ENCODE results near the gene USP10.
A peak's percentile ranks its signal among the peaks of the same experiment; 100 is the strongest.

Gene USP10

GRCh38 chr16:84752600-84752999 is 52.8 kb downstream of the USP10 start:
- no peak overlapping the region for H3K4me3 Mint-ChIP-seq
- H3K27ac Mint-ChIP-seq, result peak overlapping the region; percentile 88

GRCh38 chr16:84753412-84754326 is 53.9 kb downstream of the USP10 start:
- H3K9me3 Mint-ChIP-seq, result no peaks in the 10 kb centered on the region
- H3K4me1 Mint-ChIP-seq (ENCODE audit: low read depth), result peaks cover 85% of the 10 kb centered on the region
- no peak for DNase-seq
- H3K27me3 Mint-ChIP-seq, result no peaks in the 10 kb centered on the region
- H3K36me3 Mint-ChIP-seq (ENCODE audit: low read depth), result peaks cover 73% of the 10 kb centered on the region
- no peak overlapping the region for H3K4me3 Mint-ChIP-seq
- H3K27ac Mint-ChIP-seq, result peak overlapping the region; percentile 60

More at GRCh38 chr16:84752600-84752999, 52.8 kb downstream of the USP10 start:
- no peaks in the 10 kb centered on the region for H3K9me3 Mint-ChIP-seq
- H3K27me3 Mint-ChIP-seq, result no peaks in the 10 kb centered on the region
- H3K36me3 Mint-ChIP-seq (ENCODE audit: low read depth), result peaks cover 71% of the 10 kb centered on the region
- H3K4me1 Mint-ChIP-seq (ENCODE audit: low read depth), result peaks cover 75% of the 10 kb centered on the region
- no peak for DNase-seq

GRCh38 chr16:84754353-84754856 is 54.6 kb downstream of the USP10 start:
- Mint-ChIP-seq H3K9me3 (no peaks in the 10 kb centered on the region), H3K27me3 (no peaks in the 10 kb centered on the region), H3K27ac (peak overlapping the region; percentile 54), H3K4me1 (ENCODE audit: low read depth) (peaks cover 88% of the 10 kb centered on the region), H3K36me3 (ENCODE audit: low read depth) (peaks cover 74% of the 10 kb centered on the region), H3K4me3 (peak overlapping the region; percentile 13)
- no peak for DNase-seq

GRCh38 chr16:84754956-84755672 is 55.3 kb downstream of the USP10 start:
- Mint-ChIP-seq H3K4me3 (no peak overlapping the region), H3K4me1 (ENCODE audit: low read depth) (peaks cover 86% of the 10 kb centered on the region), H3K27ac (peak overlapping the region; percentile 54), H3K36me3 (ENCODE audit: low read depth) (peaks cover 74% of the 10 kb centered on the region), H3K9me3 (no peaks in the 10 kb centered on the region), H3K27me3 (no peaks in the 10 kb centered on the region)
- DNase-seq, result no peak

- no peaks in the 10 kb centered on the region for H3K9me3 Mint-ChIP-seq
- no peaks in the 10 kb centered on the region for H3K27me3 Mint-ChIP-seq
- H3K36me3 Mint-ChIP-seq (ENCODE audit: low read depth), result peaks cover 77% of the 10 kb centered on the region
- peaks cover 71% of the 10 kb centered on the region for H3K4me1 Mint-ChIP-seq (ENCODE audit: low read depth)
- peak overlapping the region; percentile 16 for H3K27ac Mint-ChIP-seq
- DNase-seq, result no peak
- H3K4me3 Mint-ChIP-seq, result no peak overlapping the region
Observed at GRCh38 chr16:84756830-84757229, 57.0 kb downstream of the USP10 start.

GRCh38 chr16:84758627-84759026 is 58.8 kb downstream of the USP10 start:
- no peak overlapping the region for H3K4me3 Mint-ChIP-seq
- peaks cover 57% of the 10 kb centered on the region for H3K4me1 Mint-ChIP-seq (ENCODE audit: low read depth)
- no peak overlapping the region for H3K27ac Mint-ChIP-seq
- H3K9me3 Mint-ChIP-seq, result no peaks in the 10 kb centered on the region
- H3K27me3 Mint-ChIP-seq, result no peaks in the 10 kb centered on the region
- H3K36me3 Mint-ChIP-seq (ENCODE audit: low read depth), result peaks cover 83% of the 10 kb centered on the region
- DNase-seq, result no peak

- no peaks in the 10 kb centered on the region for H3K9me3 Mint-ChIP-seq
- no peak overlapping the region for H3K4me3 Mint-ChIP-seq
- peaks cover 85% of the 10 kb centered on the region for H3K36me3 Mint-ChIP-seq (ENCODE audit: low read depth)
- peak overlapping the region; percentile 18 for H3K27ac Mint-ChIP-seq
- H3K27me3 Mint-ChIP-seq, result no peaks in the 10 kb centered on the region
- H3K4me1 Mint-ChIP-seq (ENCODE audit: low read depth), result peaks cover 56% of the 10 kb centered on the region
- no peak for DNase-seq
Observed at GRCh38 chr16:84759061-84759460, 59.3 kb downstream of the USP10 start.

- Mint-ChIP-seq H3K9me3 (no peaks in the 10 kb centered on the region), H3K27ac (peak overlapping the region; percentile 34), H3K36me3 (ENCODE audit: low read depth) (peaks cover 85% of the 10 kb centered on the region), H3K27me3 (no peaks in the 10 kb centered on the region), H3K4me1 (ENCODE audit: low read depth) (peaks cover 47% of the 10 kb centered on the region), H3K4me3 (no peak overlapping the region)
- no peak for DNase-seq
Observed at GRCh38 chr16:84759906-84760305, 60.1 kb downstream of the USP10 start.

GRCh38 chr16:84761448-84762368 is 61.9 kb downstream of the USP10 start:
- H3K4me3 Mint-ChIP-seq, result no peak overlapping the region
- no peak for DNase-seq
- peaks cover 90% of the 10 kb centered on the region for H3K36me3 Mint-ChIP-seq (ENCODE audit: low read depth)
- H3K4me1 Mint-ChIP-seq (ENCODE audit: low read depth), result peaks cover 51% of the 10 kb centered on the region
- no peaks in the 10 kb centered on the region for H3K9me3 Mint-ChIP-seq
- no peak overlapping the region for H3K27ac Mint-ChIP-seq
- no peaks in the 10 kb centered on the region for H3K27me3 Mint-ChIP-seq

- Mint-ChIP-seq H3K27me3 (no peaks in the 10 kb centered on the region), H3K9me3 (no peaks in the 10 kb centered on the region), H3K4me1 (ENCODE audit: low read depth) (peaks cover 49% of the 10 kb centered on the region), H3K27ac (no peak overlapping the region), H3K4me3 (no peak overlapping the region), H3K36me3 (ENCODE audit: low read depth) (peaks cover 95% of the 10 kb centered on the region)
- DNase-seq, result no peak
Observed at GRCh38 chr16:84763164-84763563, 63.4 kb downstream of the USP10 start.

GRCh38 chr16:84763629-84764028 is 63.8 kb downstream of the USP10 start:
- no peak for DNase-seq
- peaks cover 46% of the 10 kb centered on the region for H3K4me1 Mint-ChIP-seq (ENCODE audit: low read depth)
- peaks cover 96% of the 10 kb centered on the region for H3K36me3 Mint-ChIP-seq (ENCODE audit: low read depth)
- no peaks in the 10 kb centered on the region for H3K27me3 Mint-ChIP-seq
- H3K27ac Mint-ChIP-seq, result no peak overlapping the region
- H3K9me3 Mint-ChIP-seq, result no peaks in the 10 kb centered on the region
- no peak overlapping the region for H3K4me3 Mint-ChIP-seq

- Mint-ChIP-seq H3K27ac (peak overlapping the region; percentile 69), H3K4me3 (no peak overlapping the region), H3K36me3 (ENCODE audit: low read depth) (peaks cover 96% of the 10 kb centered on the region), H3K27me3 (no peaks in the 10 kb centered on the region), H3K4me1 (ENCODE audit: low read depth) (peaks cover 34% of the 10 kb centered on the region), H3K9me3 (no peaks in the 10 kb centered on the region)
- no peak for DNase-seq
Observed at GRCh38 chr16:84764970-84765369, 65.2 kb downstream of the USP10 start.

- Mint-ChIP-seq H3K4me3 (no peak overlapping the region), H3K36me3 (ENCODE audit: low read depth) (peaks cover 95% of the 10 kb centered on the region), H3K9me3 (no peaks in the 10 kb centered on the region)
Observed at GRCh38 chr16:84765616-84766580, 66.1 kb downstream of the USP10 start.

More at GRCh38 chr16:84765616-84766580, 66.1 kb downstream of the USP10 start:
- Mint-ChIP-seq H3K27me3 (no peaks in the 10 kb centered on the region), H3K4me1 (ENCODE audit: low read depth) (peaks cover 34% of the 10 kb centered on the region), H3K27ac (peak overlapping the region; percentile 69)
- DNase-seq, result no peak
